ENCODE measurements around the gene ATP6V0A4. TPM values are rescaled to one million over a fixed set of nuclear protein-coding genes. Genes with fewer than 3 reads are reported as not detected.

Gene ATP6V0A4
- total and polyA plus RNA-seq, 2 donors (not counting 1 experiment from before 2014, with no cell fraction given): not detected

GRCh38 chr7:138745189-138745588, 52.8 kb downstream of the ATP6V0A4 start:
- Mint-ChIP-seq H3K27me3 (no peaks in the 10 kb centered on the region), H3K9me3 (ENCODE audit: insufficient read depth) (no peaks in the 10 kb centered on the region), H3K27ac (no peak overlapping the region), H3K4me1 (no peaks in the 10 kb centered on the region), H3K4me3 (no peak overlapping the region)
- Histone ChIP-seq H3K79me2 (ENCODE audit: control insufficient read depth, insufficient read depth, low read length) (no peaks in the 10 kb centered on the region), H3K4me2 (replicated peaks; ENCODE audit: low read depth, low read length, poor library complexity, severe bottlenecking) (no peak overlapping the region), H3K9me3 (ENCODE audit: control extremely low read depth in 1 of 3, control insufficient read depth in 2 of 3, insufficient read depth in 1 of 3, low read length in 2 of 3) (no peaks in the 10 kb centered on the region), H2AFZ (ENCODE audit: insufficient read depth, low read depth, low read length, poor library complexity, severe bottlenecking) (no peak overlapping the region), H3K27me3 (replicated peaks in 1 of 4; ENCODE audit: control extremely low read depth in 1 of 4, control insufficient read depth in 3 of 4, insufficient read depth in 4 of 4, low read length in 3 of 4) (no peaks in the 10 kb centered on the region), H4K20me1 (ENCODE audit: control insufficient read depth, insufficient read depth, low read length, poor library complexity, severe bottlenecking) (no peaks in the 10 kb centered on the region), H3K27ac (ENCODE audit: low read length in 2 of 2) (no peak overlapping the region), H3K4me3 (ENCODE audit: control extremely low read depth in 1 of 5, extremely low read depth in 1 of 5, insufficient read depth in 1 of 5, low read depth in 2 of 5, low read length in 4 of 5) (no peak overlapping the region), H3K4me1 (ENCODE audit: control insufficient read depth in 2 of 2, insufficient read depth in 2 of 2, low read length in 2 of 2) (no peaks in the 10 kb centered on the region), H3K9ac (ENCODE audit: low read length) (no peak overlapping the region), H3K36me3 (replicated peaks in 1 of 2; ENCODE audit: control extremely low read depth in 1 of 2, control insufficient read depth in 1 of 2, extremely low read depth in 1 of 2, insufficient read depth in 2 of 2, low read length in 1 of 2) (no peaks in the 10 kb centered on the region)
- intact Hi-C loops (cut with micrococcal nuclease): no loop called here
- TF ChIP-seq CTCF (IDR thresholded peaks at IDR 0.05): no peak
- no peak for TF ChIP-seq EZH2 (IDR thresholded peaks at IDR 0.05; ENCODE audit: borderline replicate concordance, insufficient read depth, low read depth, low read length, poor library complexity, severe bottlenecking)
- ATAC-seq (ENCODE audit: low read depth): no peak
- ChIA-PET POLR2A (no interaction called here), CTCF (no interaction called here)
- DNase-seq: no peak
- WGBS (ENCODE audit: insufficient coverage): 84% methylated on average over 6 of the region's 7 CpGs

DNA sequence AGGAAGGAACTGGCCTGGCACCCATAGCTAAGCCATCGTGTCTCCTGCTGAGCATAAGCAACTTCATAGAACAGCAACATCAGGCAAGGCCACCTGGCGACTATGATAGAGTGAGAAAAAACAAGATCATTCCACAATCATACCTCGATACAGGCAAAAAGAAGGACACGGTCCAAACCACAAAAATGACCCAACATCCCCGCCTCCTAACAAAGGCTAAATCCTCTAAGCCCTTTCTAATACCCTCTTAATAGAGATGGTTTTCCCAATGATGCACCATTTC, 56.6 kb downstream of the ATP6V0A4 start:
- H3K27ac Mint-ChIP-seq: no peak overlapping the region
- Histone ChIP-seq H3K4me3 (ENCODE audit: control extremely low read depth in 1 of 5, extremely low read depth in 1 of 5, insufficient read depth in 1 of 5, low read depth in 2 of 5, low read length in 4 of 5) (no peak overlapping the region), H3K79me2 (ENCODE audit: control insufficient read depth, insufficient read depth, low read length) (no peaks in the 10 kb centered on the region), H3K4me2 (replicated peaks; ENCODE audit: low read depth, low read length, poor library complexity, severe bottlenecking) (no peak overlapping the region), H3K9me3 (ENCODE audit: control extremely low read depth in 1 of 3, control insufficient read depth in 2 of 3, insufficient read depth in 1 of 3, low read length in 2 of 3) (peaks cover 0 to 3% (median 0%) of the 10 kb centered on the region in 3 donors), H2AFZ (ENCODE audit: insufficient read depth, low read depth, low read length, poor library complexity, severe bottlenecking) (no peak overlapping the region), H3K36me3 (replicated peaks in 1 of 2; ENCODE audit: control extremely low read depth in 1 of 2, control insufficient read depth in 1 of 2, extremely low read depth in 1 of 2, insufficient read depth in 2 of 2, low read length in 1 of 2) (no peaks in the 10 kb centered on the region), H3K27ac (ENCODE audit: low read length in 2 of 2) (no peak overlapping the region), H3K9ac (ENCODE audit: low read length) (no peak overlapping the region), H4K20me1 (ENCODE audit: control insufficient read depth, insufficient read depth, low read length, poor library complexity, severe bottlenecking) (no peaks in the 10 kb centered on the region), H3K4me1 (ENCODE audit: control insufficient read depth in 2 of 2, insufficient read depth in 2 of 2, low read length in 2 of 2) (no peaks in the 10 kb centered on the region), H3K27me3 (replicated peaks in 1 of 4; ENCODE audit: control extremely low read depth in 1 of 4, control insufficient read depth in 3 of 4, insufficient read depth in 4 of 4, low read length in 3 of 4) (no peaks in the 10 kb centered on the region)
- H3K4me1 Mint-ChIP-seq: no peaks in the 10 kb centered on the region
- TF ChIP-seq EZH2 (IDR thresholded peaks at IDR 0.05; ENCODE audit: borderline replicate concordance, insufficient read depth, low read depth, low read length, poor library complexity, severe bottlenecking) (no peak), CTCF (IDR thresholded peaks at IDR 0.05) (no peak)
- H3K9me3 Mint-ChIP-seq (ENCODE audit: insufficient read depth): no peaks in the 10 kb centered on the region
- ChIA-PET POLR2A (no interaction called here), CTCF (no interaction called here)
- no peak overlapping the region for H3K4me3 Mint-ChIP-seq
- ATAC-seq (ENCODE audit: low read depth) (no peak), DNase-seq (no peak)
- no peaks in the 10 kb centered on the region for H3K27me3 Mint-ChIP-seq
- intact Hi-C loops (cut with micrococcal nuclease): no loop called here
- 94% methylated on average over 3 of the region's 5 CpGs for WGBS (ENCODE audit: insufficient coverage)

Data from B cell (primary cell).